ENCODE data around the gene USP51.
"Not testable (repeated sequence)": the region's sequence is repeated elsewhere in the genome, so short reads cannot be mapped to it uniquely, and the experiment has no call there.

The USP51 gene

DNA sequence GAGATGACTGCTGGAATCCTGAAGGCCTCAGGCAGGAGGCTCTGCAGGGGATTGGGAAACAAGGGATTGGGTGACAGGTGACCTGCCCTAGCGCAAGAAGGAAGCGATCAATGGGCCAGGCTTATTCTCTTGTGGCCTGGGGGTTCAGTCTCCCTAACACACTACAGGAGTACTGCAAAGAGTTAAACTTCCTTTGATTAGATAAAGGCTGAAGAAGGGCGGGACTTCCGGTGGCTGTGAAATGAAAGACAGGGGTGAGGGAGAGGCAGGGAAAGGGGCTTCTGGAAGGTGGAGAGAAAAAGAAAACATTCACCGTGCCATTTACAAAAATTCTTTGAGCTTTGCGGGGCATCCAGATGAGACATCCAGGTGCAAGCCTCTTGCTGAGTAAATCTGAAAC is 33.9 kb downstream of the USP51 start:
- not testable (repeated sequence) for H3K4me3 ChIP-seq (replicated peaks; ENCODE audit: low read depth, low read length); DNase-seq (ENCODE audit: extremely low read depth, insufficient read length); H3K36me3 ChIP-seq (ENCODE audit: control insufficient read depth, insufficient read depth, low read length); H3K27me3 ChIP-seq (replicated peaks; ENCODE audit: control insufficient read depth, insufficient read depth, low read length)

GRCh38 chrX:55452833-55453124 is 36.9 kb downstream of the USP51 start:
- H3K4me3 ChIP-seq (replicated peaks; ENCODE audit: low read depth, low read length), result peak overlapping the region; percentile 76
- peak; percentile 1 for DNase-seq (ENCODE audit: extremely low read depth, insufficient read length)
- no peaks in the 10 kb centered on the region for H3K36me3 ChIP-seq (ENCODE audit: control insufficient read depth, insufficient read depth, low read length)
- H3K27me3 ChIP-seq (replicated peaks; ENCODE audit: control insufficient read depth, insufficient read depth, low read length), result no peaks in the 10 kb centered on the region
- TF ChIP-seq CTCF (IDR thresholded peaks at IDR 0.05; ENCODE audit: insufficient read depth, low read length, poor library complexity, severe bottlenecking), result no peak

- DNase-seq (ENCODE audit: extremely low read depth, insufficient read length), result peak; percentile 78
- peak within 1 kb of the TSS; percentile 76 for H3K4me3 ChIP-seq (replicated peaks; ENCODE audit: low read depth, low read length)
- H3K27me3 ChIP-seq (replicated peaks; ENCODE audit: control insufficient read depth, insufficient read depth, low read length), result no peaks in the 10 kb centered on the region
- no peak for TF ChIP-seq CTCF (IDR thresholded peaks at IDR 0.05; ENCODE audit: insufficient read depth, low read length, poor library complexity, severe bottlenecking)
- H3K36me3 ChIP-seq (ENCODE audit: control insufficient read depth, insufficient read depth, low read length), result no peaks in the 10 kb centered on the region
Measured at GRCh38 chrX:55451990-55452832, 37.4 kb downstream of the USP51 start, which contains the start of gene MAGEH1. TSS of gene MAGEH1 (plus strand) at chrX:55452127. CDS start at chrX:55452375, 248 bp downstream.

GRCh38 chrX:55451626-55451989 is 38.0 kb downstream of the USP51 start:
- no peak for TF ChIP-seq CTCF (IDR thresholded peaks at IDR 0.05; ENCODE audit: insufficient read depth, low read length, poor library complexity, severe bottlenecking)
- Histone ChIP-seq H3K27me3 (replicated peaks; ENCODE audit: control insufficient read depth, insufficient read depth, low read length) (no peaks in the 10 kb centered on the region), H3K36me3 (ENCODE audit: control insufficient read depth, insufficient read depth, low read length) (no peaks in the 10 kb centered on the region), H3K4me3 (replicated peaks; ENCODE audit: low read depth, low read length) (peak overlapping the region; percentile 76)
- no peak for DNase-seq (ENCODE audit: extremely low read depth, insufficient read length)

DNA sequence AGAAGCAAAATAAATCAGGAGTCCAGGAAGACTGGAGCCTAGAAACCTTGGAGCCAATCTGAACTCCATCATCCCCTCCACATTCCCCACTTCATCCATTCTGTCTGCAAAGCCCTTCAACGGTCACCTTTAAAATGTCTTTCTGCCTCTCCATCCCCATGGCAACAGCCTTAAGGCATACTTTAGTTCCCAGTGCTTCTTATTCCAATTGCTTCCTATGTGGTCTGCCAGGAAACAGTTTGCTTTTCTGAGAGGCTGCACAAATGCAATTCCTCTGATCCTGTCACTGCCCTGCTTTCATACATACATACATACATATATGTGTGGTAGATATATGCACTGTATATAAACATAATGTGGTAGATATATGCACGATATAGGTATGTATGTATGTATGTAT is 38.5 kb downstream of the USP51 start:
- DNase-seq (ENCODE audit: extremely low read depth, insufficient read length), result no peak
- no peaks in the 10 kb centered on the region for H3K36me3 ChIP-seq (ENCODE audit: control insufficient read depth, insufficient read depth, low read length)
- no peaks in the 10 kb centered on the region for H3K27me3 ChIP-seq (replicated peaks; ENCODE audit: control insufficient read depth, insufficient read depth, low read length)
- H3K4me3 ChIP-seq (replicated peaks; ENCODE audit: low read depth, low read length), result peak overlapping the region; percentile 76; the same call in 1 of the 2 replicates
- no peak for TF ChIP-seq CTCF (IDR thresholded peaks at IDR 0.05; ENCODE audit: insufficient read depth, low read length, poor library complexity, severe bottlenecking)

DNA sequence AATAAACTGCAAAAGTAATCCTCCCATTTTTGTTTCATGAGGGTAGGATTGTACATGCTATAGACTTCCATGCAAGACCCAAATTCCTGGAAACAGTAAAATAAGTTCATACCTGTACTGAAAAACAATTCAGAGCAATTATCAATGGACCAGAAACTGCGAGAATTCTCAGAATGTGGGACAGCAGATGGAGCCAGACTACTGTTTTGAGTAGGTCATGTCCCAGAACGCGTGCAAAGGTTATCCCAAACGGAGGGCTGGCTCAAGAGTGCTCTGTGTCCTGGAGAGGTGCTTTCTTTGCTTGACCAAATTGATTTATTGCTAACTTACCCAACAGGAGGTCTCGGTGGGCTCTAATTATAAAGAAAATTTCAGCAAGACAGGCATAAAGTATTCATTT is 39.4 kb downstream of the USP51 start:
- H3K27me3 ChIP-seq (replicated peaks; ENCODE audit: control insufficient read depth, insufficient read depth, low read length), result no peaks in the 10 kb centered on the region
- no peak for TF ChIP-seq CTCF (IDR thresholded peaks at IDR 0.05; ENCODE audit: insufficient read depth, low read length, poor library complexity, severe bottlenecking)
- no peak for DNase-seq (ENCODE audit: extremely low read depth, insufficient read length)
- H3K36me3 ChIP-seq (ENCODE audit: control insufficient read depth, insufficient read depth, low read length), result no peaks in the 10 kb centered on the region
- no peak overlapping the region for H3K4me3 ChIP-seq (replicated peaks; ENCODE audit: low read depth, low read length)

GRCh38 chrX:55443468-55443867 is 46.2 kb downstream of the USP51 start:
- DNase-seq (ENCODE audit: extremely low read depth, insufficient read length); H3K36me3 ChIP-seq (ENCODE audit: control insufficient read depth, insufficient read depth, low read length); H3K27me3 ChIP-seq (replicated peaks; ENCODE audit: control insufficient read depth, insufficient read depth, low read length); H3K4me3 ChIP-seq (replicated peaks; ENCODE audit: low read depth, low read length): not testable (repeated sequence)
